SK-N-SH (cell line): Measurements from ENCODE around the gene TTYH3.

Source experiments
- REST ChIP-seq: IDR thresholded peaks from 2 replicates; pipeline ENCODE4 v1.6.1; 2012; ENCODE audit warnings: mild to moderate bottlenecking, low read depth, low read length, moderate library complexity
- TAF1 ChIP-seq: IDR thresholded peaks from 2 replicates; pipeline ENCODE4 v1.6.1; 2012; ENCODE audit warnings: low read depth, mild to moderate bottlenecking, low read length, moderate library complexity, borderline replicate concordance
- TF ChIP-seq, protein P1 (sequence below): fragments of 200-600 bp; sonication (generic); IDR thresholded peaks from 2 replicates; pipeline ENCODE4 v1.6.1; 2017; ENCODE audit warnings: antibody characterized with exemption, mild to moderate bottlenecking, moderate library complexity

DNA sequence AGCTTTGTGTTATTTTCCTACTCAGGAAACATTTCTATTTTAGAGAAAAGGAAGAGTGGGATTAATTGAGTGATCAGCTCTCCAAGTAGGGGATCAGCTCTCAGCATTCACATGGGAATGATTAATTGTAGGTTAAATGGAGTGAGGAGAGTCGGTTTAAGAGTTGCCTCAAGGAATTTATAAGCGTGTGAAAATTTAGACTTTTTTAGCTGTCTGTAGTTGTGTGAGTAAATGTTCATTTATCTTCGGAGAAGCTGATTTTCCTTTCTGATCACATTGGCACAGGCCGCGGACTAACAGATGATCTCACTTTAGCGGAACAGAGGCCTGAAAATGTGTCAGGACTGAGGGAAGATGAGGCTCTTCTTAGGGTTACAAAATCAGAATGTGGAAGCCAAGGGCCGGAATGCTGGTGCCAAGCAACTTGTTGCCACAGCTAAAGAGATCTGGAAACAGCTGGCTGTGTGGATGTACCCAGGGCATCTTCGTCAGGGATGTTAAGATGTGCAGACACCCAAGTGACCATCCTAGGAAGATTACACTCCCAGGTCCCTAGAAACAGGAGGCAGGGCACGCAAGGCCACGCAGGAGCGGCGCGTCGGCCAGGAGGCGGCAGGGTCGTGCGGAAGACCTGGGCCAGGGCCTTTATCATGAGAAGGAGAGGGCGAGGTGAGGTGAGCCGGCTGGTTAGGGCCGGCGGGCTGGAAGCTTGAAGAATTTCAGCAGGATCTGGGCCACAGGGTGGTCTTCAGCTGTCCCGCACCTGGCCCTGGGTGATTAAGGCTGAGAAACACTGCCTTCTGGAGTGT is 35.1 kb upstream of the TTYH3 start:
- TF ChIP-seq, protein P1, sequence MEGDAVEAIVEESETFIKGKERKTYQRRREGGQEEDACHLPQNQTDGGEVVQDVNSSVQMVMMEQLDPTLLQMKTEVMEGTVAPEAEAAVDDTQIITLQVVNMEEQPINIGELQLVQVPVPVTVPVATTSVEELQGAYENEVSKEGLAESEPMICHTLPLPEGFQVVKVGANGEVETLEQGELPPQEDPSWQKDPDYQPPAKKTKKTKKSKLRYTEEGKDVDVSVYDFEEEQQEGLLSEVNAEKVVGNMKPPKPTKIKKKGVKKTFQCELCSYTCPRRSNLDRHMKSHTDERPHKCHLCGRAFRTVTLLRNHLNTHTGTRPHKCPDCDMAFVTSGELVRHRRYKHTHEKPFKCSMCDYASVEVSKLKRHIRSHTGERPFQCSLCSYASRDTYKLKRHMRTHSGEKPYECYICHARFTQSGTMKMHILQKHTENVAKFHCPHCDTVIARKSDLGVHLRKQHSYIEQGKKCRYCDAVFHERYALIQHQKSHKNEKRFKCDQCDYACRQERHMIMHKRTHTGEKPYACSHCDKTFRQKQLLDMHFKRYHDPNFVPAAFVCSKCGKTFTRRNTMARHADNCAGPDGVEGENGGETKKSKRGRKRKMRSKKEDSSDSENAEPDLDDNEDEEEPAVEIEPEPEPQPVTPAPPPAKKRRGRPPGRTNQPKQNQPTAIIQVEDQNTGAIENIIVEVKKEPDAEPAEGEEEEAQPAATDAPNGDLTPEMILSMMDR, result no peak
- TF ChIP-seq REST, result no peak
- no peak for TF ChIP-seq TAF1
